GM21367 (cell line): ENCODE measurements around the gene HAUS3.

Experiments used
- ATAC-seq: cut with Tn5 transposase; IDR thresholded peaks from one replicate; pipeline ENCODE4 v1.9.1; 2021; ENCODE audit not compliant: unreplicated experiment

Gene HAUS3

GRCh38 chr4:2241410-2242353 is at the start of gene HAUS3, which contains the start of gene POLN:
Gene HAUS3, minus strand, starts transcription at chr4:2242121. Its CDS starts 1,175 bp downstream, at chr4:2240946.
Gene POLN, minus strand, starts transcription at chr4:2242121. Its CDS starts 12,890 bp downstream, at chr4:2229231.
- ATAC-seq: peak; percentile 76

- ATAC-seq: no peak
Observed at GRCh38 chr4:2290974-2291704, 49.2 kb upstream of the HAUS3 start.

GRCh38 chr4:2290488-2290887 is 48.6 kb upstream of the HAUS3 start:
- no peak for ATAC-seq

GRCh38 chr4:2289955-2290333 is 48.0 kb upstream of the HAUS3 start:
- no peak for ATAC-seq

- no peak for ATAC-seq
Observed at GRCh38 chr4:2289311-2289954, 47.5 kb upstream of the HAUS3 start.

GRCh38 chr4:2288051-2288541 is 46.2 kb upstream of the HAUS3 start:
- ATAC-seq: no peak

GRCh38 chr4:2287594-2287915 is 45.6 kb upstream of the HAUS3 start:
- no peak for ATAC-seq

GRCh38 chr4:2286904-2287593 is 45.1 kb upstream of the HAUS3 start:
- no peak for ATAC-seq

- no peak for ATAC-seq
Observed at GRCh38 chr4:2285613-2286381, 43.9 kb upstream of the HAUS3 start.

- ATAC-seq: no peak
Observed at GRCh38 chr4:2284934-2285612, 43.2 kb upstream of the HAUS3 start.

GRCh38 chr4:2284161-2284933 is 42.4 kb upstream of the HAUS3 start:
- ATAC-seq: no peak

GRCh38 chr4:2283199-2283711 is 41.3 kb upstream of the HAUS3 start:
- no peak for ATAC-seq

- ATAC-seq: peak; percentile 80
Observed at GRCh38 chr4:2281575-2282343, 39.8 kb upstream of the HAUS3 start.

- no peak for ATAC-seq
Observed at GRCh38 chr4:2280531-2281300, 38.8 kb upstream of the HAUS3 start.

- ATAC-seq: no peak
Observed at GRCh38 chr4:2277956-2278355, 36.0 kb upstream of the HAUS3 start.

GRCh38 chr4:2276581-2277325 is 34.8 kb upstream of the HAUS3 start:
- ATAC-seq: no peak
